PC-3 (cell line): Measurements from ENCODE around the gene SNX15. TPM values are rescaled to one million over a fixed set of nuclear protein-coding genes. Genes with fewer than 3 reads are reported as not detected.

ENCODE experiments used
- ATAC-seq: fragments of 200-7000 bp; cut with Tn5 transposase; 2 replicates; pipeline ENCODE4 v1.9.1; 2020; ENCODE audit warnings: mild to moderate bottlenecking, moderate library complexity
- BruUV-seq: library from RNA; stranded (reverse); fragments of 400-500 nt; replicated peaks from 2 replicates; lab custom pipeline; 2021; lab: Mats Ljungman, UMichigan
- CTCF ChIA-PET: fragments of 300-600 bp; sonication (Branson Sonifier 250); formaldehyde crosslinking; loops from one replicate; lab custom pipeline; 2022; ENCODE audit warnings: antibody characterized with exemption; lab: Charles Lee
- POLR2A ChIA-PET: fragments of 300-600 bp; sonication (Branson Sonifier 250); formaldehyde crosslinking; loops from one replicate; lab custom pipeline; 2022; ENCODE audit warnings: antibody characterized with exemption; ENCODE audit not compliant: unreplicated experiment; lab: Charles Lee
- DNase-seq: peaks from one replicate; pipeline ENCODE4 v3.0.0-alpha.2; 2015
- H2AFZ ChIP-seq: fragments of 300-600 bp; sonication (generic); 2 replicates; pipeline ENCODE4 v1.6.0; 2016; ENCODE audit warnings: antibody characterized with exemption, low read length
- H3F3A ChIP-seq: fragments of 300-600 bp; sonication (generic); one replicate; pipeline ENCODE4 v1.6.0; 2017; ENCODE audit warnings: antibody characterized with exemption, low read length, control low read depth, mild to moderate bottlenecking; ENCODE audit not compliant: unreplicated experiment
- H3K27ac ChIP-seq: fragments of 300-600 bp; sonication (generic); 2 replicates; pipeline ENCODE4 v1.5.1; 2016; ENCODE audit warnings: mild to moderate bottlenecking, low read length
- H3K27me3 ChIP-seq: fragments of 300-600 bp; sonication (generic); 2 replicates; pipeline ENCODE4 v1.6.1; 2016; ENCODE audit warnings: low read length, mixed read lengths
- H3K36me3 ChIP-seq: fragments of 300-600 bp; sonication (generic); 2 replicates; pipeline ENCODE4 v1.6.1; 2016; ENCODE audit warnings: low read depth, mixed run types, low read length, mixed read lengths
- H3K4me1 ChIP-seq: fragments of 300-600 bp; sonication (generic); 2 replicates; pipeline ENCODE4 v1.5.1; 2016; ENCODE audit warnings: low read length; ENCODE audit not compliant: insufficient read depth
- H3K4me2 ChIP-seq: fragments of 300-600 bp; sonication (generic); 2 replicates; pipeline ENCODE4 v1.6.0; 2016; ENCODE audit warnings: low read length
- H3K4me3 ChIP-seq: fragments of 300-600 bp; sonication (generic); 2 replicates; pipeline ENCODE4 v1.5.1; 2016; ENCODE audit warnings: mild to moderate bottlenecking, low read length, mixed read lengths
- H3K79me2 ChIP-seq: fragments of 300-600 bp; sonication (generic); 2 replicates; pipeline ENCODE4 v1.6.1; 2017; ENCODE audit warnings: low read length, mixed read lengths
- H3K9ac ChIP-seq: fragments of 300-600 bp; sonication (generic); 2 replicates; pipeline ENCODE4 v1.6.0; 2016; ENCODE audit warnings: mild to moderate bottlenecking, low read length
- H3K9me2 ChIP-seq: fragments of 300-600 bp; sonication (generic); replicated peaks from 2 replicates; pipeline ENCODE4 v1.6.1; 2016; ENCODE audit warnings: mixed run types, low read length, mixed read lengths
- H3K9me3 ChIP-seq: fragments of 300-600 bp; sonication (generic); 2 replicates; pipeline ENCODE4 v1.6.1; 2016; ENCODE audit warnings: low read length, mixed read lengths
- H4K20me1 ChIP-seq: fragments of 300-600 bp; sonication (generic); 2 replicates; pipeline ENCODE4 v1.6.1; 2016; ENCODE audit warnings: low read length, mixed read lengths
- CTCF ChIP-seq: fragments of 300-600 bp; sonication (generic); conservative IDR thresholded peaks from 2 replicates; pipeline ENCODE4 v1.5.1; 2017; ENCODE audit warnings: antibody characterized with exemption, low read depth, mild to moderate bottlenecking, low read length
- EZH2 ChIP-seq: fragments of 300-600 bp; sonication (generic); IDR thresholded peaks from one replicate; pipeline ENCODE4 v1.6.1; 2017; ENCODE audit warnings: antibody characterized with exemption, mild to moderate bottlenecking, low read length; ENCODE audit not compliant: unreplicated experiment
- EZH2phosphoT487 ChIP-seq: fragments of 300-600 bp; sonication (generic); IDR thresholded peaks from 2 replicates; pipeline ENCODE4 v1.6.1; 2018; ENCODE audit warnings: mild to moderate bottlenecking, antibody characterized with exemption, low read length, borderline replicate concordance
- intact Hi-C: fragments of 100-400 bp; cut with micrococcal nuclease; formaldehyde crosslinking; loops from 2 replicates; pipeline ENCODE4 v1.9.0; 2023
- total RNA-seq: library from RNA; depleted of rRNA; stranded (reverse); fragments of >200 nt; gene quantifications from 2 replicates; pipeline ENCODE4 v1.2.3, GENCODE V29; 2014

SNX15 gene
- total RNA-seq, 1 experiment from 2014 or later: 40.4 TPM

GRCh38 chr11:65013888-65014725 lies 13.1 kb upstream of the SNX15 start, which contains the start of gene ARL2:
ARL2 (plus strand) TSS chr11:65014160; CDS start chr11:65014208, 48 bp downstream.
- Histone ChIP-seq H3K4me2 (peak within 1 kb of the TSS; percentile 96), H3K36me3 (no peaks in the 10 kb centered on the region), H3K79me2 (peaks cover 10% of the 10 kb centered on the region), H3K4me1 (peaks cover 14% of the 10 kb centered on the region), H3K27ac (peak within 1 kb of the TSS; percentile 72), H3K27me3 (no peaks in the 10 kb centered on the region), H3K9ac (peak within 1 kb of the TSS; percentile 78), H3F3A (no peaks in the 10 kb centered on the region), H2AFZ (peak within 1 kb of the TSS; percentile 99), H3K9me3 (no peaks in the 10 kb centered on the region), H3K9me2 (no peaks in the 10 kb centered on the region), H4K20me1 (no peaks in the 10 kb centered on the region), H3K4me3 (peak within 1 kb of the TSS; percentile 74)
- intact Hi-C loops: loop anchor here (1.0 to 5.0 kb wide), 4 partner anchors 63 to 103 kb away; partner anchors contain the start of genes ATG2A, PPP2R5B and ZNHIT2
- POLR2A ChIA-PET: interaction anchor here (0.5 kb wide), 1 partner anchor 140 kb away, joined by 14 read pairs; no protein-coding TSS in a partner anchor
- BruUV-seq: no TSS peak
- ATAC-seq (peak; percentile 82), DNase-seq (peak; percentile 89)
- CTCF ChIA-PET: interaction anchor here (0.5 to 1.2 kb wide), 4 partner anchors 19 to 346 kb away, joined by 3 to 8 read pairs (median 4); no protein-coding TSS in a partner anchor
- TF ChIP-seq EZH2phosphoT487 (no peak), CTCF (peak; percentile 77), EZH2 (no peak)

DNA sequence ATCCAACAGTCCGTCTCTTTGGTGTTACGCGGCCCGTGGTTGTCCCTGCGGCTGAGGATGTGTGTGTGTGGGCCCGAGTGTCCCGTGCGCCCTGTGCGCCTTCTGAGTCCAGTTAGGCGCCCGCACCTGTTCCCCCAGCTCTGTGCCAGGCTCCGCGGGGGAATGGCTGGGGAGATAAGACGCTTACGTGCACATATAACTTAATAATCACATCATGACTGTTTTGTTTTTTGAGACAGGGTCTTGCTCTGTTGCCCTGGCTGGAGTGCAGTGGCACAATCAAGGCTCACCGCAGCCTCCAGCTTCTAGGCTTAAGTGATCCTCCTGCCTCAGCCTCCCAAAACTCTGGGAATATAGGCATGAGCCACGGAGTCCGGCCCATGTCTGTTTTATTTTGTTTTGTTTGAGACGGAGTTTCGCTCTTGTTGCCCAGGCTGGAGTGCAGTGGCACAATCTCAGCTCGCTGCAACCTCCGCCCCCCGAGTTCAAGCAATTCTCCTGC lies 12.5 kb upstream of the SNX15 start:
- ATAC-seq (peak; percentile 14), DNase-seq (no peak)
- ChIA-PET POLR2A (interaction anchor here (0.5 kb wide), 1 partner anchor 141 kb away, joined by 14 read pairs; no protein-coding TSS in a partner anchor), CTCF (interaction anchor here (0.6 to 1.2 kb wide), 4 partner anchors 49 to 345 kb away, joined by 3 to 8 read pairs (median 4); no protein-coding TSS in a partner anchor)
- no peaks in the 10 kb centered on the region for H3K27me3 ChIP-seq
- peak overlapping the region; percentile 96 for H3K4me2 ChIP-seq
- no peaks in the 10 kb centered on the region for H3K9me3 ChIP-seq
- H3K79me2 ChIP-seq: peaks cover 10% of the 10 kb centered on the region
- H3K4me3 ChIP-seq: peak overlapping the region; percentile 74
- H3K4me1 ChIP-seq: peaks cover 14% of the 10 kb centered on the region
- intact Hi-C loops: loop anchor here (1.0 to 5.0 kb wide), 3 partner anchors 63 to 97 kb away; partner anchors contain the start of genes ATG2A and PPP2R5B
- TF ChIP-seq EZH2: no peak
- TF ChIP-seq EZH2phosphoT487: no peak
- no peak for TF ChIP-seq CTCF
- H3F3A ChIP-seq: no peaks in the 10 kb centered on the region
- peak overlapping the region; percentile 78 for H3K9ac ChIP-seq
- H4K20me1 ChIP-seq: no peaks in the 10 kb centered on the region
- no TSS peak for BruUV-seq
- peak overlapping the region; percentile 99 for H2AFZ ChIP-seq
- H3K27ac ChIP-seq: peak overlapping the region; percentile 72; the same call in 1 of the 2 replicates
- H3K36me3 ChIP-seq: no peaks in the 10 kb centered on the region
- no peaks in the 10 kb centered on the region for H3K9me2 ChIP-seq
